GM19397 (cell line): ENCODE results near the gene LIN7C.
"Not testable (repeated sequence)": the region's sequence is repeated elsewhere in the genome, so short reads cannot be mapped to it uniquely, and the experiment has no call there.

Experiments
- ATAC-seq: cut with Tn5 transposase; IDR thresholded peaks from one replicate; pipeline ENCODE4 v1.9.1; 2021; ENCODE audit warnings: mild to moderate bottlenecking, moderate library complexity; ENCODE audit not compliant: unreplicated experiment

Gene LIN7C

DNA sequence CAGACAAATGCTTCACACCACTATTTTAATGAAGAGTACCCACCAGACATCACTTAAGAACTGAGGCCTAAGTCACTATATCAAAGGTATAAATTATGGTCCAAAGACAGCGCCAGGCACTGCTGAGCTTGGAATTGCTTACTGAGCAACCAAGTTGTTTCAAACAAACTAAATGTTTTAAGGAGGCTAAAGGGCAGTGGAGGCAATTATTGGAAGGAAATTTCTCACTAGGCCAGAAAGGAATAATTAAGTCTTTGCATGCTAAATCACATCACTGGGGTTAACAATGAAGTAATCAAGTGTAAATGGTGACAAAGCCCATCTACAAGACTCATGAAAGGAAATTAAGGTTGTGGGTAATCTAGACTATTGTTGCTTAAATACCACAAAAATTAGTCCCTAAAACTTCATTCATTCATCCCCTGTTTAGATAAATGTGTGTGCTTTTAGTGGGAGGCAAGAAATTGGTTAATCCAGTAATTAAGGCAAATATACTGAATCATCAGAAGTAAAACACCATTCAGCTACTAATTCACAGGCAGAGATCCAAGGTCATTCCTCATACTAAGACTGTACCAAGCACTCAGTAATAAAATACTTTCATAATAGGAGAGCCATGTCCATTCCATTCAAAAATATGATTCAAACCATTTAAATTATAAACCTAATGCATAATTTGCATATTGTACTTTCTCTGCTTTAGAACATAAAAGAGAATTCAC is 55.2 kb downstream of the LIN7C start:
- ATAC-seq = no peak

DNA sequence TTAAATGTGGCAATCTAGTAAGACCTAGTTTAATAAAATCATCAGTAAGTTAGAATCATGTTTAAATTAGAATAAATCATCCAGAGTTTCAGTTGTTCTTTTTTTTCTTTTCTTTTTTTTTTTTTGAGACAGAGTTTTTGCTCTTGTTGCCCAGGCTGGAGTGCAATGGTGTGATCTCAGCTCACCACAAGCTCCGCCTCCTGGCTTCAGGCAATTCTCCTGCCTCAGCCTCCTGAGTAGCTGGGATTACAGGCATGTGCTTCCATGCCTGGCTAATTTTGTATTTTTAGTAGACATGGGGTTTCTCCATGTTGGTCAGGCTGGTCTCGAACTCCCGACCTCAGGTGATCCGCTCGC is 58.4 kb downstream of the LIN7C start:
- ATAC-seq = not testable (repeated sequence)

DNA sequence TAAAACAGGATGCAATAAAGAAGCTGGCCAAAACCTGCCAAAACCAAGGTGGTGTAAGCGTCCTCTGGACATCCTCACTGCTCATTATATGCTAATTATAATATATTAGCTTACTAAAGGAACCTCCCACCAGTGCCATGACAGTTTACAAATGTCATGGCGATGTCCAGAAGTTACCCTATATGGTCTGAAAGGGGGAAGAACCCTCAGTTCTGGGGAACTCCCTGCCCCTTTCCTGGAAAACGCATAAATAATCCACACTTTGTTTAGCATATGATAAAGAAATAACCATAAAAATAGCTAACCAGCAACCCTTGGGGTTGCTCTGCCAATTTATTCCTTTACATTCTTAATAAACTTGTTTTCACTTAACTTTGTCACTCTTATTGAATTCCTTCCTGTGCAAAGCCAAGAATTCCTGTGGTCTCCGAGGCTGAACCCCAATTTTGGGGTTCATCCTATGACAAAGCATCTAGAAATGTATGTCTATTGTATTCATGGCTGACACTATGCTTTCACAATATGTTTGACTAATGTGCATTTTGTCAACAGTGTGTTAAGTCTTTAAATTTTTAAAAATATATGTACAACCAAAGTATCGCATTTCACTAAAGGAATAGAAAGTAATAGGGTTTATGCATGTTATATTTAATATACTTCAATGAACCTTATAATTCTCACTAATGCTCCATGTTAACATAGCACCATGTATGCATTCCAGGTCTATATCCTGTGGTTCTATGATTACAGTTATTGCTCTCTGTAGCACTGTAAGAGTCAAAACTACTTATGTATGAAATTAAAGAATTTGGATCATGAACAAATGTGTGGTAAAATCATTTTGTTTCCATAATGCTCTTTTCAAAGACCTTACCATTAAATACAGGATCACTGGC is 59.0 kb downstream of the LIN7C start:
- ATAC-seq = no peak

DNA sequence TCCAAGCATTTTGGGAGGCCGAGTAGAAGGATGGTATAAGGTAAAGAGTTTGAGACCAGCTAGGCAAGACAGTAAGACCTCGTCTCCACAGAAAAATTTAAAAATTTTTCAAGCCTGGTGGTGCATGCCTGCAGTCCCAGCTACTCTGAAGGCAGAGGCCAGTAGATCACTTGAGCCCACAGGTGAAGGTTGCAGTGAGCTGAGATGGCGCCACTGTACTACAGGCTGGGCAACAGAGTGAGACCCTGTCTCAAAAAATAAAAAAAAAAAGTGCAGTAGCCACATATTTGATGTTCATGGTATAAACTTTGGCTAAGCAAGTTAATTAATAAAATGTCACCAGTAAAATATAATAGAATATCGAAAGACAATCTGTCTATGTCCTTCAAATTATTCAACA is 60.9 kb downstream of the LIN7C start:
- no peak for ATAC-seq

DNA sequence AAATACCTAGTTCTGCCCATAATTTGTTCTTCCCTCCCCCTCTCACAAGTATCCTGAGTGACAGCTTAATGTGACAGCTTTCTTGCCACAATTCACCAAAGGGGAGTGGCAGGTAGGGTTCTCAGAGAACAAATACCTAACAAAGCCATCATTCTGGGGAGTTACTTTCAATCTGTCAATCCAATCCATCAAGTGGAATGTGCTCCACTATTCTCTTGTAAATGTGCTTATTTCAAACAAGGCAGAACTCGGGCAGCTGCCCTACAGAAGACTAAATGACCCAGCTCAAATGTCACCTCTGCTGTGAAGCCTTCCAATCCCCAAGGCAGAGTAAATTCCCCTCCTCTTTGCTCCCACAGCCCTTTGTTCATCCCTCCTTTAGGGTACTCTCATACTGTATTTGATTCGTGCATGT is 61.8 kb downstream of the LIN7C start:
- no peak for ATAC-seq
